Naive thymus-derived CD4-positive, alpha-beta T cell (primary cell): Measurements from ENCODE around the gene CCDC85B. TPM values are rescaled to one million over a fixed set of nuclear protein-coding genes. Genes with fewer than 3 reads are reported as not detected.

Experiments
- ATAC-seq: fragments of 150-1000 bp; cut with Tn5 transposase; 2 replicates; pipeline ENCODE4 v1.10.0; 2021; ENCODE audit warnings: mild to moderate bottlenecking, moderate library complexity
- CTCF ChIA-PET: fragments of 350-600 bp; sonication (Branson Sonifier 250); formaldehyde crosslinking; loops from one replicate; lab custom pipeline; 2021; ENCODE audit warnings: antibody characterized with exemption; lab: Charles Lee
- POLR2A ChIA-PET: fragments of 350-600 bp; sonication (Branson Sonifier 250); formaldehyde crosslinking; loops from one replicate; lab custom pipeline; 2021; ENCODE audit warnings: antibody characterized with exemption, inconsistent platforms; lab: Charles Lee
- DNase-seq, 9 donors: peaks; one replicate each; pipeline versions ENCODE4 v3.0.0 to v3.0.0-alpha.2; 2020 to 2022; ENCODE audit warnings: mixed read lengths in 1 of 9
- H3K27ac ChIP-seq: one replicate; pipeline ENCODE4 v1.7.0; 2013; ENCODE audit warnings: mild to moderate bottlenecking, low read depth, low read length, moderate library complexity
- H3K27me3 ChIP-seq, 2 donors: one replicate each; pipeline ENCODE4 v1.7.0; 2013; ENCODE audit warnings: low read length in 2 of 2, mild to moderate bottlenecking in 2 of 2, moderate library complexity in 2 of 2; ENCODE audit not compliant: control insufficient read depth in 2 of 2, insufficient read depth in 2 of 2
- H3K36me3 ChIP-seq, 3 experiments: 1 replicate in 2 of 3; 2 replicates in 1 of 3; pipeline ENCODE4 v1.7.0; 2013; ENCODE audit warnings: low read length in 3 of 3, mild to moderate bottlenecking in 3 of 3, moderate library complexity in 1 of 3; ENCODE audit not compliant: insufficient read depth in 3 of 3, control insufficient read depth in 2 of 3
- H3K4me1 ChIP-seq, 2 donors: one replicate each; pipeline ENCODE4 v1.7.0; 2013; ENCODE audit warnings: low read length in 2 of 2, mild to moderate bottlenecking in 2 of 2, moderate library complexity in 1 of 2; ENCODE audit not compliant: control insufficient read depth in 2 of 2, insufficient read depth in 2 of 2
- H3K4me3 ChIP-seq: 2 replicates; pipeline ENCODE4 v1.7.0; 2013; ENCODE audit warnings: mild to moderate bottlenecking, low read length
- H3K9me3 ChIP-seq, 3 experiments: 1 replicate in 2 of 3; 2 replicates in 1 of 3; pipeline ENCODE4 v1.7.0; 2013; ENCODE audit warnings: low read length in 3 of 3; ENCODE audit not compliant: control insufficient read depth in 2 of 3
- H3K27ac Mint-ChIP-seq, 9 donors: one replicate each; pipeline ENCODE4 v1.8.0; 2020 to 2022; ENCODE audit warnings: mixed read lengths in 9 of 9, mild to moderate bottlenecking in 8 of 9, moderate library complexity in 5 of 9, inconsistent platforms in 2 of 9
- H3K27me3 Mint-ChIP-seq, 5 donors: one replicate each; pipeline ENCODE4 v1.8.0; 2021 to 2022; ENCODE audit warnings: mixed read lengths in 5 of 5, mild to moderate bottlenecking in 1 of 5
- H3K36me3 Mint-ChIP-seq, 5 donors: one replicate each; pipeline ENCODE4 v1.8.0; 2020 to 2022; ENCODE audit warnings: mixed read lengths in 5 of 5, mild to moderate bottlenecking in 3 of 5, inconsistent platforms in 1 of 5
- H3K4me1 Mint-ChIP-seq, 7 donors: one replicate each; pipeline ENCODE4 v1.8.0; 2020 to 2022; ENCODE audit warnings: mixed read lengths in 7 of 7, mild to moderate bottlenecking in 3 of 7, inconsistent platforms in 1 of 7
- H3K4me3 Mint-ChIP-seq, 10 donors: one replicate each; pipeline ENCODE4 v1.8.0; 2020 to 2022; ENCODE audit warnings: mild to moderate bottlenecking in 10 of 10, mixed read lengths in 10 of 10, moderate library complexity in 6 of 10, inconsistent platforms in 2 of 10
- H3K9me3 Mint-ChIP-seq, 11 donors: one replicate each; pipeline ENCODE4 v1.8.0; 2020 to 2022; ENCODE audit warnings: mixed read lengths in 11 of 11, mild to moderate bottlenecking in 4 of 11, inconsistent platforms in 1 of 11, moderate library complexity in 1 of 11
- intact Hi-C, 2 donors: fragments of 100-400 bp; cut with micrococcal nuclease; formaldehyde crosslinking; loops; one replicate each; pipeline ENCODE4 v1.15.1; 2023
- polyA plus RNA-seq, 2 donors: library from polyadenylated mRNA; unstranded; fragments of 300-500 nt; fragmentation: Illumina TruSeq; gene quantifications; one replicate each; pipeline ENCODE4 v1.2.3, GENCODE V29; 2021
- total RNA-seq, 6 experiments: library from RNA in 5 of 6; stranded (reverse) in 5 of 6; gene quantifications; 1 replicate in 5 of 6; 2 replicates in 1 of 6; pipeline ENCODE4 v1.2.3 and lab custom pipeline; 2021 to 2026

Gene CCDC85B
- total and polyA plus RNA-seq, 7 experiments from 2014 or later: 21.1 to 85.0 (median 27.4) TPM

DNA sequence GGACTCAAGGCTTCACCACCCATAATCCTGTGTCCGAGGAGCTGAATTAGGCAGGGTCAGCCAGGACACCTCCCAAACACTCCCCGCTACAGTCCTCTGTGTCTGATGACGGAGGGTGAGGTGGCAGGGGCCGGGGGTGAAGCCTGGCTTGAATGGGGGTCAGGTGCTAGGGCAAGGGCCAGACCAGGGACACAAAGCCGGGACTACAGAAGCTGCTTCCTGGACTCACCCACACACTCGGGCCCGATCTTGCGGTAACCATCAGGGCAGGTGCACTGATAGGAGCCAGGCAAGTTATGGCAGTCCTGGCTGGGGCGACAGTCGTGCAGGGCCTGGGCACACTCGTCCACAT is 20.2 kb upstream of the CCDC85B start:
- H3K27ac Mint-ChIP-seq: peak overlapping the region in 4 of 9 donors; percentile 1 to 94 (median 34)
- DNase-seq: no peak
- H3K27me3 ChIP-seq: no peaks in the 10 kb centered on the region
- ChIA-PET POLR2A (interaction anchor here (0.8 to 4.8 kb wide), 4 partner anchors 10 to 19 kb away, joined by 3 to 109 read pairs (median 16); partner anchors contain the start of genes CCDC85B, CFL1, FIBP and MUS81), CTCF (interaction anchor here (0.6 to 4.7 kb wide), 3 partner anchors 10 to 482 kb away, joined by 4 to 38 read pairs (median 30); partner anchors contain the start of gene MUS81)
- peaks cover 0 to 3% (median 0%) of the 10 kb centered on the region in 5 donors for H3K27me3 Mint-ChIP-seq
- ATAC-seq: no peak
- H3K4me1 Mint-ChIP-seq: peaks cover 13 to 26% (median 16%) of the 10 kb centered on the region in 7 donors
- peaks cover 0 to 19% (median 0%) of the 10 kb centered on the region in 3 experiments for H3K36me3 ChIP-seq
- H3K4me1 ChIP-seq: peaks cover 10 to 19% of the 10 kb centered on the region in 2 donors
- H3K36me3 Mint-ChIP-seq: peaks cover 0 to 7% (median 0%) of the 10 kb centered on the region in 5 donors
- peak overlapping the region in 4 of 10 donors; percentile 14 to 68 (median 50) for H3K4me3 Mint-ChIP-seq
- H3K9me3 Mint-ChIP-seq: no peaks in the 10 kb centered on the region
- H3K27ac ChIP-seq: peak overlapping the region; percentile 0
- H3K4me3 ChIP-seq: no peak overlapping the region
- intact Hi-C loops: loop anchor here in 1 of 2 donors (5.0 kb wide), 1 partner anchor 972 kb away; the partner anchor contains the start of gene RCE1
- no peaks in the 10 kb centered on the region for H3K9me3 ChIP-seq

DNA sequence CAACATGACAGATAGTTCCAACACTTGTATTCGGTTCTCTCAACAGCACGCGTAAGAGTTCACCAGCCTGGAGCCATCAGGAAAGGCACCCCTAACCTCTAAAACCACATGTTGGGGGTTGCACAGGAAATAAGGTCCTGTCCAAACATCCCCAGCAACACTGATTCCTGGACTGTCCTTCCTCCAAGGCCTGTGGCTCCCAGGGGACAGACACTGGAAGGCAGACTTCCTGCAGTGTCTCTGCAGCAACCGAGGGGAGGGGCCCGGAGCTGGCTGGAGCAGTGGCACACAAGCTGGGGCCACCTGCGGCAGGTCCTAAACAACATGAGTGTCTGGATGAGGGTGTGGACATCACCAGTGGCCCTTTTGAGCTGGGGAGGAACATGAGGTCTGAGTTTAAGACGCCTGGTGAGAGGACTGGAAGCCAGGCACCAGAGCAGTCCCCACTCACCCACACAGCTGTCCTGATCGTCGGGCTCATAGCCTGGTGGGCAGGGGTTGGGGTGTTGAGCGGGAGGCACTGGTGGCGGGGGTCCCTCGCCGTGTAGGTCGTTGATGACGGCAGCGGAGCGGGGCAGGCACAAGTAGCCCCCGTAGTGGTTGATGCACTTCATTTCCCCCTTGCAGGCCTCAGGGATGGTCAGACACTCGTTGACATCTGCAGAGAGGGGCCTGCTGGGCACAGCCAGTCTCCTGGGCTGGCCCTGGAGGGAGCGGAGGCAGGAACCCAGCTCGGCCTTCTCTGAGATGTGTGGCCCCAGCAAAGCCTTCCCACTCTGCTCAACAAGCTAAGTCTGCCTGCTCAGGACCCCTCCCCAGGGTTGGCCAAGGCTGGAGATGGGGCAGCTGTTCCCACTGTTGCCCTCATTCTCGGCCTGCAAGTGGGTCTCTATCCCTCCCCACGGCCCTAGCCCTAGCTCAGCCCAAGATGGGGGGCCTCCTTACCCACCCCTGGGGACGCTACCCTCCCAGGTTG is 19.5 kb upstream of the CCDC85B start:
- no peaks in the 10 kb centered on the region for H3K27me3 ChIP-seq
- ChIA-PET POLR2A (interaction anchor here (0.8 to 4.8 kb wide), 6 partner anchors 10 to 131 kb away, joined by 3 to 109 read pairs (median 4); partner anchors contain the start of genes BANF1, CCDC85B, CFL1 and EIF1AD), CTCF (interaction anchor here (0.8 to 4.7 kb wide), 3 partner anchors 11 to 256 kb away, joined by 3 to 38 read pairs (median 30); partner anchors contain the start of gene MUS81)
- no peak overlapping the region for H3K27ac ChIP-seq
- DNase-seq (no peak), ATAC-seq (no peak)
- peaks cover 0 to 3% (median 0%) of the 10 kb centered on the region in 5 donors for H3K27me3 Mint-ChIP-seq
- H3K4me3 Mint-ChIP-seq: peak overlapping the region in 7 of 10 donors; percentile 14 to 68 (median 23)
- H3K4me1 Mint-ChIP-seq: peaks cover 13 to 26% (median 16%) of the 10 kb centered on the region in 7 donors
- no peaks in the 10 kb centered on the region for H3K9me3 ChIP-seq
- H3K27ac Mint-ChIP-seq: peak overlapping the region in 6 of 9 donors; percentile 31 to 94 (median 48)
- peaks cover 0 to 12% (median 0%) of the 10 kb centered on the region in 3 experiments for H3K36me3 ChIP-seq
- H3K36me3 Mint-ChIP-seq: peaks cover 0 to 7% (median 0%) of the 10 kb centered on the region in 5 donors
- intact Hi-C loops: loop anchor here in 1 of 2 donors (5.0 kb wide), 1 partner anchor 971 kb away; the partner anchor contains the start of gene RCE1
- peaks cover 10 to 19% of the 10 kb centered on the region in 2 donors for H3K4me1 ChIP-seq
- no peaks in the 10 kb centered on the region for H3K9me3 Mint-ChIP-seq
- no peak overlapping the region for H3K4me3 ChIP-seq

DNA sequence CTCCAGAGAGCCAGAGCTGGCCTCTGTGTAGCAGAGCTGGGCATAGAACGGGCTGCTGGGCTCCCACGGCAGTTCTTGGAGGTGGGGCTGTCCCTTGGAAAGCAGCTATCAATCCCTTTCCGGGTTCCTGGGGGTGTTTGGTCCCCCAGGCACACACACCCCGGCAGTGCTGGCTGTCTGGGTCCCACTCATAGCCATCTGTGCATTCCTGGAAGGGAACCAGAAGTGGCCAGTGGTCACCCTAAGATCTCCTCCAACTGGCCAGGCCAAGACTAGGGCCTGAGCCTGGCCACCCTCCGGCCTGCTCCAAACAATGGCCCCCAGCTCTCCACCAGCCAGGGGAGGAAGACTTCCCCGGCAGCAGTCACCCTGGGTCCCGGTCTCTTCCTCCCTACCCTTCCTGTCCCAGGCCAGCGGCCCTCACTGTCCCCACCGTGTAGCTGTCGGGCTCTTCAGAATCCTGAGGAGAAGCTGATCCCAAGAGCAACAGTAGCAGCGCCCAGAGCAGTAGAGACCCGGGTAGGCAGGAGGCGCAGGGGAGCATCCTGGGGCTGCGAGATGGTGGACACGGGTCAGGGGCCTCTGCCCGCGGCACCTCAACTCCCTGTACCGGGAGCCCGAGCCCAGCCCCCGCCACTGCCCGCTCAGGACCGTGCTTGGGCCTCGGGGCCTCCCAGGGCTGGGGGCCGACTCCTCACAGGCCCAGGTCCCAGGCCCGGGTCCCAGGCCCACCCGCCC is 18.5 kb upstream of the CCDC85B start:
- no peak for ATAC-seq
- peak overlapping the region in 9 of 10 donors; percentile 14 to 68 (median 29) for H3K4me3 Mint-ChIP-seq
- Histone ChIP-seq H3K36me3 (peaks cover 0 to 3% (median 0%) of the 10 kb centered on the region in 3 experiments), H3K27ac (no peak overlapping the region), H3K4me3 (no peak overlapping the region), H3K27me3 (no peaks in the 10 kb centered on the region), H3K4me1 (peaks cover 10 to 19% of the 10 kb centered on the region in 2 donors), H3K9me3 (no peaks in the 10 kb centered on the region)
- no peaks in the 10 kb centered on the region for H3K9me3 Mint-ChIP-seq
- H3K27ac Mint-ChIP-seq: peak overlapping the region in 4 of 9 donors; percentile 31 to 49 (median 42)
- peaks cover 11 to 26% (median 16%) of the 10 kb centered on the region in 7 donors for H3K4me1 Mint-ChIP-seq
- no peak for DNase-seq
- POLR2A ChIA-PET: interaction anchor here (0.9 to 4.8 kb wide), 6 partner anchors 10 to 130 kb away, joined by 3 to 109 read pairs (median 4); partner anchors contain the start of genes BANF1, CCDC85B, CFL1 and EIF1AD
- peaks cover 0 to 5% (median 0%) of the 10 kb centered on the region in 5 donors for H3K36me3 Mint-ChIP-seq
- H3K27me3 Mint-ChIP-seq: peaks cover 0 to 3% (median 0%) of the 10 kb centered on the region in 5 donors
- CTCF ChIA-PET: interaction anchor here (0.8 to 4.7 kb wide), 3 partner anchors 12 to 255 kb away, joined by 3 to 38 read pairs (median 30); partner anchors contain the start of gene MUS81
- intact Hi-C loops: loop anchor here (2.0 to 5.0 kb wide), 3 partner anchors 13 to 970 kb away; partner anchors contain the start of genes FIBP (in 2 of the 2), CFL1 (in 1 of the 2) and RCE1 (in 1 of the 2)

DNA sequence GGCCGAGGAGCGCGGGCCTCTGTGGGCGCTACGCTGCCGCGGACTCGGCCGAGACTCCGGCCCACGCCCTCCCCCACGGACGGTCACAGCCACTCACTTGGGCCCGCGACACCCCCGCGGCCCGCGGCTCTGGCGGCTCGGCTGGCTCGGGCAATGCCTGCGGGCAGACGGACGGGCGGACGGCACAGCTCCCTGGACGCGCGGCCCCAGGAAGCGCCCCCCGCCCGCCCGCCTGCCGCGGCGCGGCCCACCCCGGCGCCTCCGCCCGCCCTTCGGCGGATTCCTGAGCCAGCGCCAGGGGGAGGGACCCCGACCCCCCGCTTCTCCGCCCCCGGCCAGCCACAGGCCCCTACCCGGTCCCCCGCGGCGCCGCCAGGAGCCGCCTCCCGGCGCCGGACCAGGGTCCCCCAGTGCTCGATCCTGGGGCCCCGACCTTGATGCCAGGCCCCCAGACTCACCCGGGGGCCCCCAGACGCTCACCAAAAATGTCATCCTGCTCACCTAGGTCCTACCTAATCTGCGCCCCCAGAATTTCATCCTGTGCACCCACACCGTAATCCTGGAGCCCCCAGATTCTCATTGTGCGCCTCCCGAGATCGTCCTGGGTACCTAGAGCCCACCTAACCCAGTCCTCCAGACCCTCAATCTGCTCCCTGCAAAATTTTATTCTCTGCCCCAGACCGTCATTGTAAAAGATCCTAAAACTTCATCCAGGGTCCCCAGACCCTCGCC is 17.7 kb upstream of the CCDC85B start, which contains the start of gene EFEMP2:
TSS of gene EFEMP2 (minus strand) at position 215 of the 732 bp plus-strand sequence. CDS start 446 bp downstream, outside the sequence.
- Histone ChIP-seq H3K4me1 (peaks cover 10 to 19% of the 10 kb centered on the region in 2 donors), H3K27me3 (no peaks in the 10 kb centered on the region), H3K36me3 (no peaks in the 10 kb centered on the region), H3K9me3 (no peaks in the 10 kb centered on the region), H3K4me3 (peak within 1 kb of the TSS; percentile 75), H3K27ac (peak within 1 kb of the TSS; percentile 88)
- POLR2A ChIA-PET: interaction anchor here (1.0 to 4.8 kb wide), 6 partner anchors 12 to 33 kb away, joined by 3 to 109 read pairs (median 31); partner anchors contain the start of genes CCDC85B, CFL1, FIBP and FOSL1
- Mint-ChIP-seq H3K27ac (peak within 1 kb of the TSS; percentile 71 to 92 (median 91)), H3K36me3 (peaks cover 0 to 5% (median 0%) of the 10 kb centered on the region in 5 donors), H3K4me1 (peaks cover 7 to 32% (median 18%) of the 10 kb centered on the region in 7 donors), H3K4me3 (peak within 1 kb of the TSS; percentile 84 to 97 (median 91)), H3K27me3 (peaks cover 0 to 3% (median 0%) of the 10 kb centered on the region in 5 donors), H3K9me3 (no peaks in the 10 kb centered on the region)
- no peak for ATAC-seq
- intact Hi-C loops: loop anchor here (1.0 to 5.0 kb wide), 6 partner anchors 12 to 970 kb away; partner anchors contain the start of genes FIBP (in 2 of the 2), CFL1 (in 1 of the 2), MUS81 (in 1 of the 2) and RCE1 (in 1 of the 2)
- no peak for DNase-seq
- CTCF ChIA-PET: interaction anchor here (1.5 to 4.7 kb wide), 3 partner anchors 12 to 13 kb away, joined by 10 to 30 read pairs (median 24); partner anchors contain the start of gene MUS81
